Esophagus squamous epithelium (tissue), 5 donors: ENCODE data around the gene MT2A. TPM values are rescaled to one million over a fixed set of nuclear protein-coding genes. Genes with fewer than 3 reads are reported as not detected.
A peak's percentile ranks its signal among the peaks of the same experiment; 100 is the strongest.

Experiments
- DNase-seq: peaks from one replicate; lab custom pipeline; 2025; lab: John Stamatoyannopoulos, UW
- H3K27ac ChIP-seq, 4 donors: fragments of 200-600 bp; sonication (generic); one replicate each; pipeline ENCODE4 v1.5.1; 2016 to 2019; ENCODE audit warnings: mild to moderate bottlenecking in 1 of 4
- H3K27me3 ChIP-seq, 4 donors: fragments of 200-600 bp; sonication (generic); 1 replicate in 3 of 4; 2 replicates in 1 of 4; pipeline versions ENCODE4 v1.5.1 to v1.6.0; 2017 to 2021; ENCODE audit warnings: antibody characterized with exemption in 1 of 4
- H3K36me3 ChIP-seq, 3 donors: fragments of 200-600 bp; sonication (generic); one replicate each; pipeline ENCODE4 v1.5.1; 2016 to 2019
- H3K4me1 ChIP-seq, 3 donors: fragments of 200-600 bp; sonication (generic); one replicate each; pipeline ENCODE4 v1.5.1; 2017 to 2019
- H3K4me3 ChIP-seq, 4 donors: fragments of 200-600 bp; sonication (generic); 1 replicate in 3 of 4; 2 replicates in 1 of 4; pipeline ENCODE4 v1.5.1; 2016 to 2019; ENCODE audit warnings: mild to moderate bottlenecking in 2 of 4, moderate library complexity in 1 of 4
- H3K9me3 ChIP-seq, 3 donors: fragments of 200-600 bp; sonication (generic); one replicate each; pipeline ENCODE4 v1.5.1; 2016 to 2019
- CTCF ChIP-seq, 6 experiments: fragments of 450-650 bp in 4 of 6; fragments of 200-600 bp in 2 of 6; sonication (generic) in 2 of 6; IDR thresholded peaks; one replicate each; pipeline ENCODE4 v1.5.1; 2016 to 2019; ENCODE audit warnings: antibody characterized with exemption in 6 of 6, mild to moderate bottlenecking in 4 of 6, moderate library complexity in 4 of 6
- POLR2A ChIP-seq, 4 donors: fragments of 450-650 bp; IDR thresholded peaks; one replicate each; pipeline ENCODE4 v1.6.1; 2017; ENCODE audit warnings: antibody characterized with exemption in 4 of 4, mild to moderate bottlenecking in 4 of 4, moderate library complexity in 3 of 4
- WGBS, 2 donors: methylation state at CpG; one replicate each; pipeline ENCODE4 v1.1.5; 2018; 5-methylcytosine and 5-hydroxymethylcytosine counted together
- intact Hi-C: fragments of 100-400 bp; cut with DNase I; formaldehyde crosslinking; loops from one replicate; pipeline ENCODE4 v1.15.0; 2022
- total RNA-seq, 4 donors: library from RNA; depleted of rRNA; stranded (reverse); fragments of >200 nt; gene quantifications; one replicate each; pipeline ENCODE4 v1.1.0, GENCODE V29; 2016
- donor health status: DM: yes; HTN: yes; CAD: no.

Gene MT2A
- total RNA-seq, 4 donors from 2014 or later, result 76.5 to 157 (median 96.2) TPM

- no peaks in the 10 kb centered on the region for H3K9me3 ChIP-seq
- DNase-seq, result no peak
- H3K27ac ChIP-seq, result no peak overlapping the region
- TF ChIP-seq CTCF (IDR thresholded peaks at IDR 0.05) (no peak), POLR2A (IDR thresholded peaks at IDR 0.05) (no peak)
- peaks cover 6 to 69% (median 11%) of the 10 kb centered on the region in 4 donors for H3K27me3 ChIP-seq
- H3K4me3 ChIP-seq, result peak overlapping the region; percentile 23 to 65 (median 38)
- H3K36me3 ChIP-seq, result no peaks in the 10 kb centered on the region
- H3K4me1 ChIP-seq, result peaks cover 8 to 13% (median 8%) of the 10 kb centered on the region in 3 donors
- 25 to 57% methylated on average over 4 to 9 of the region's 9 CpGs for WGBS, 2 donors
- intact Hi-C loops, result loop anchor here (10.0 kb wide), 1 partner anchor 116 kb away; no protein-coding TSS in a partner anchor
These were observed 19.6 kb upstream of the MT2A start for GRCh38 chr16:56588781-56589140.

GRCh38 chr16:56589141-56590039 lies 19.0 kb upstream of the MT2A start, which contains the start of gene MT3:
MT3 (plus strand) TSS chr16:56589528; CDS start chr16:56589591, 63 bp downstream.
- Histone ChIP-seq H3K27me3 (peaks cover 6 to 69% (median 11%) of the 10 kb centered on the region in 4 donors), H3K9me3 (no peaks in the 10 kb centered on the region), H3K4me3 (peak within 1 kb of the TSS; percentile 23 to 65 (median 38)), H3K4me1 (peaks cover 8 to 13% (median 8%) of the 10 kb centered on the region in 3 donors), H3K27ac (no peak within 1 kb of the TSS), H3K36me3 (no peaks in the 10 kb centered on the region)
- DNase-seq, result no peak
- intact Hi-C loops, result loop anchor here (10.0 kb wide), 1 partner anchor 115 kb away; no protein-coding TSS in a partner anchor
- TF ChIP-seq CTCF (IDR thresholded peaks at IDR 0.05) (no peak), POLR2A (IDR thresholded peaks at IDR 0.05) (no peak)
- 5% methylated on average over 20 to 35 of the region's 87 CpGs for WGBS, 2 donors

GRCh38 chr16:56591377-56592060 lies 16.9 kb upstream of the MT2A start:
- no peaks in the 10 kb centered on the region for H3K36me3 ChIP-seq
- peaks cover 8 to 13% (median 8%) of the 10 kb centered on the region in 3 donors for H3K4me1 ChIP-seq
- H3K27ac ChIP-seq, result no peak overlapping the region
- peaks cover 6 to 58% (median 11%) of the 10 kb centered on the region in 4 donors for H3K27me3 ChIP-seq
- no peak for TF ChIP-seq POLR2A (IDR thresholded peaks at IDR 0.05)
- no peak for TF ChIP-seq CTCF (IDR thresholded peaks at IDR 0.05)
- intact Hi-C loops, result no loop called here
- WGBS, 2 donors, result 46 to 74% methylated on average over 2 to 4 of the region's 4 CpGs
- no peaks in the 10 kb centered on the region for H3K9me3 ChIP-seq
- H3K4me3 ChIP-seq, result no peak overlapping the region
- no peak for DNase-seq

- Histone ChIP-seq H3K4me1 (peaks cover 8 to 13% (median 8%) of the 10 kb centered on the region in 3 donors), H3K27ac (no peak overlapping the region), H3K36me3 (no peaks in the 10 kb centered on the region), H3K27me3 (peaks cover 6 to 42% (median 10%) of the 10 kb centered on the region in 4 donors), H3K4me3 (no peak overlapping the region), H3K9me3 (no peaks in the 10 kb centered on the region)
- no peak for DNase-seq
- 70 to 94% methylated on average over 6 of the region's 6 CpGs for whole genome bisulfite sequencing, 2 donors
- TF ChIP-seq CTCF (IDR thresholded peaks at IDR 0.05), result no peak
- TF ChIP-seq POLR2A (IDR thresholded peaks at IDR 0.05), result no peak
- intact Hi-C loops, result no loop called here
These were observed 14.7 kb upstream of the MT2A start for GRCh38 chr16:56593573-56594291.
